Stimulated activated CD4-positive, alpha-beta T cell treated with anti-CD3 and anti-CD28 coated beads, Interleukin-15, amount 100 ng/mL, for 24 hours (primary cell): ENCODE data around the gene PRKG2.

Experiments used
- DNase-seq: peaks from one replicate; pipeline ENCODE4 v3.0.0-alpha.2; 2020

Gene PRKG2

GRCh38 chr4:81085291-81085690 is 129.7 kb downstream of the PRKG2 start:
- DNase-seq, result no peak

GRCh38 chr4:81084634-81085033 is 130.4 kb downstream of the PRKG2 start:
- no peak for DNase-seq

- no peak for DNase-seq
Measured at GRCh38 chr4:81084029-81084428, 131.0 kb downstream of the PRKG2 start.

- DNase-seq, result no peak
Measured at GRCh38 chr4:81081156-81081555, 133.9 kb downstream of the PRKG2 start.

GRCh38 chr4:81071013-81071412 is 144.0 kb downstream of the PRKG2 start:
- DNase-seq, result no peak

- peak; percentile 63 for DNase-seq
Measured at GRCh38 chr4:81069706-81070331, 145.2 kb downstream of the PRKG2 start.

- no peak for DNase-seq
Measured at GRCh38 chr4:81065446-81065845, 149.6 kb downstream of the PRKG2 start.

- DNase-seq, result no peak
Measured at GRCh38 chr4:81062001-81062400, 153.0 kb downstream of the PRKG2 start.

- DNase-seq, result no peak
Measured at GRCh38 chr4:81061344-81061730, 153.7 kb downstream of the PRKG2 start.

- DNase-seq, result no peak
Measured at GRCh38 chr4:81060587-81061343, 154.3 kb downstream of the PRKG2 start.

GRCh38 chr4:81058621-81059020 is 156.4 kb downstream of the PRKG2 start:
- no peak for DNase-seq

GRCh38 chr4:81052119-81053068 is 162.6 kb downstream of the PRKG2 start:
- peak; percentile 66 for DNase-seq

GRCh38 chr4:81049907-81050306 is 165.1 kb downstream of the PRKG2 start:
- DNase-seq, result no peak

- DNase-seq, result no peak
Measured at GRCh38 chr4:81049330-81049729, 165.7 kb downstream of the PRKG2 start.

- DNase-seq, result no peak
Measured at GRCh38 chr4:81042578-81043365, 172.2 kb downstream of the PRKG2 start.

- no peak for DNase-seq
Measured at GRCh38 chr4:81040012-81040659, 174.9 kb downstream of the PRKG2 start.

- DNase-seq, result no peak
Measured at GRCh38 chr4:81039351-81039972, 175.6 kb downstream of the PRKG2 start.

GRCh38 chr4:81038636-81039350 is 176.2 kb downstream of the PRKG2 start:
- no peak for DNase-seq
